Keratinocyte (primary cell): Measurements from ENCODE around the gene IGFBP3. TPM values are rescaled to one million over a fixed set of nuclear protein-coding genes. Genes with fewer than 3 reads are reported as not detected.

Source experiments
- DNase-seq: peaks from one replicate; pipeline ENCODE4 v3.0.0-alpha.2; 2011; ENCODE audit warnings: low read depth, missing footprints, low spot score
- FAIRE-seq: peaks from 2 replicates; lab custom pipeline; 2011; peaks lifted over from hg19 to GRCh38; lab: Jason Lieb, UNC
- H2AFZ ChIP-seq: 2 replicates; pipeline ENCODE4 v1.6.0; 2012; ENCODE audit warnings: low read length, control low read depth, inconsistent platforms; ENCODE audit not compliant: control insufficient read depth
- H3K27ac ChIP-seq: 2 replicates; pipeline ENCODE4 v1.5.1; 2011; ENCODE audit warnings: low read length; ENCODE audit not compliant: control insufficient read depth, insufficient read depth
- H3K27me3 ChIP-seq: 3 replicates; pipeline ENCODE4 v1.6.0; 2011; ENCODE audit warnings: low read length; ENCODE audit not compliant: control insufficient read depth, insufficient read depth; ENCODE audit errors: extremely low read depth
- H3K36me3 ChIP-seq, 2 experiments: 2 replicates in 1 of 2; 3 replicates in 1 of 2; pipeline ENCODE4 v1.5.1; 2011; ENCODE audit warnings: low read length in 2 of 2, mild to moderate bottlenecking in 1 of 2; ENCODE audit not compliant: control insufficient read depth in 2 of 2, insufficient read depth in 2 of 2; ENCODE audit errors: extremely low read depth in 1 of 2
- H3K4me1 ChIP-seq: 3 replicates; pipeline ENCODE4 v1.5.1; 2011; ENCODE audit warnings: low read length; ENCODE audit not compliant: control insufficient read depth, insufficient read depth; ENCODE audit errors: extremely low read depth
- H3K4me2 ChIP-seq: 3 replicates; pipeline ENCODE4 v1.6.0; 2011; ENCODE audit warnings: low read depth, low read length; ENCODE audit not compliant: control insufficient read depth, insufficient read depth; ENCODE audit errors: extremely low read depth
- H3K4me3 ChIP-seq, 3 experiments: fragments of 200-600 bp in 1 of 3; sonication (generic) in 1 of 3; 2 replicates in 2 of 3; 3 replicates in 1 of 3; pipeline ENCODE4 v1.5.1; 2011 to 2016; ENCODE audit warnings: low read length in 3 of 3, mild to moderate bottlenecking in 3 of 3, control low read depth in 2 of 3, inconsistent platforms in 1 of 3, low read depth in 1 of 3, mixed read lengths in 1 of 3, mixed run types in 1 of 3, moderate library complexity in 1 of 3; ENCODE audit not compliant: control insufficient read depth in 2 of 3, insufficient read depth in 2 of 3; ENCODE audit errors: extremely low read depth in 1 of 3
- H3K79me2 ChIP-seq: 2 replicates; pipeline ENCODE4 v1.6.0; 2012; ENCODE audit warnings: low read length; ENCODE audit not compliant: control insufficient read depth, insufficient read depth
- H3K9ac ChIP-seq: 3 replicates; pipeline ENCODE4 v1.6.0; 2011; ENCODE audit warnings: low read length; ENCODE audit not compliant: control insufficient read depth, insufficient read depth; ENCODE audit errors: extremely low read depth
- H3K9me1 ChIP-seq: 3 replicates; pipeline ENCODE4 v1.6.0; 2011; ENCODE audit warnings: low read length; ENCODE audit not compliant: control insufficient read depth, insufficient read depth; ENCODE audit errors: extremely low read depth
- H3K9me3 ChIP-seq: 2 replicates; pipeline ENCODE4 v1.5.1; 2012; ENCODE audit warnings: low read depth, low read length; ENCODE audit not compliant: control insufficient read depth
- H4K20me1 ChIP-seq: 3 replicates; pipeline ENCODE4 v1.6.0; 2011; ENCODE audit warnings: low read length; ENCODE audit not compliant: control insufficient read depth, insufficient read depth; ENCODE audit errors: extremely low read depth
- CTCF ChIP-seq, 3 experiments: IDR thresholded peaks in 1 of 3; conservative IDR thresholded peaks in 1 of 3; optimal IDR thresholded peaks in 1 of 3; 2 replicates in 2 of 3; 3 replicates in 1 of 3; pipeline versions ENCODE3 to v1.5.1; 2011; ENCODE audit warnings: low read length in 3 of 3, mild to moderate bottlenecking in 3 of 3, moderate library complexity in 2 of 3, control low read depth in 1 of 3, inconsistent platforms in 1 of 3; ENCODE audit not compliant: insufficient read depth in 2 of 3; ENCODE audit errors: extremely low read depth in 1 of 3
- EZH2 ChIP-seq: IDR thresholded peaks from one replicate; pipeline ENCODE4 v1.6.1; 2012; ENCODE audit warnings: inconsistent platforms, mild to moderate bottlenecking, low read length, moderate library complexity
- dilution Hi-C: fragments of 300-500 bp; cut with MboI; formaldehyde crosslinking; loops from one replicate; pipeline ENCODE4 v1.7.0; 2020; ENCODE audit warnings: low sequenced_read_pairs; ENCODE audit not compliant: extremely low pct_ligation_motif_present
- polyA plus RNA-seq, 5 experiments: library from polyadenylated mRNA; depleted of rRNA in 3 of 5; stranded (reverse) in 3 of 5; stranded (forward) in 1 of 5; unstranded in 1 of 5; fragments of >200 nt; gene quantifications; 1 replicate in 1 of 5; 2 replicates in 3 of 5; 3 replicates in 1 of 5; pipeline versions ENCODE4 v1.2.1 to v1.2.3, GENCODE V29; 2011 to 2012; ENCODE audit warnings: missing spikeins in 2 of 5, low read depth in 1 of 5, low replicate concordance in 1 of 5

IGFBP3 gene
- polyA plus RNA-seq, 1 donor (not counting 4 experiments of a cell fraction or from before 2014, with no cell fraction given) = 14.0 TPM

GRCh38 chr7:45923818-45924217 lies 2.7 kb upstream of the IGFBP3 start:
- no peak for DNase-seq
- Histone ChIP-seq H2AFZ (no peak overlapping the region), H3K27me3 (peaks cover 26% of the 10 kb centered on the region), H3K4me1 (peaks cover 28% of the 10 kb centered on the region), H3K79me2 (no peaks in the 10 kb centered on the region), H3K9me1 (no peaks in the 10 kb centered on the region), H3K9me3 (no peaks in the 10 kb centered on the region), H4K20me1 (no peaks in the 10 kb centered on the region), H3K9ac (no peak overlapping the region), H3K27ac (no peak overlapping the region), H3K4me3 (no peak overlapping the region), H3K36me3 (no peaks in the 10 kb centered on the region), H3K4me2 (no peak overlapping the region)
- no peak for FAIRE-seq
- TF ChIP-seq EZH2 (no peak), CTCF (optimal IDR thresholded peaks at IDR 0.05 in 1 of 3, IDR thresholded peaks at IDR 0.05 in 1 of 3, conservative IDR thresholded peaks at IDR 0.05 in 1 of 3; ENCODE audit: extremely low read depth in 1 of 3, insufficient read depth in 2 of 3, low read length in 3 of 3) (no peak)
- dilution Hi-C loops = loop anchor here (10.0 kb wide), 1 partner anchor 431 kb away; no protein-coding TSS in a partner anchor

DNA sequence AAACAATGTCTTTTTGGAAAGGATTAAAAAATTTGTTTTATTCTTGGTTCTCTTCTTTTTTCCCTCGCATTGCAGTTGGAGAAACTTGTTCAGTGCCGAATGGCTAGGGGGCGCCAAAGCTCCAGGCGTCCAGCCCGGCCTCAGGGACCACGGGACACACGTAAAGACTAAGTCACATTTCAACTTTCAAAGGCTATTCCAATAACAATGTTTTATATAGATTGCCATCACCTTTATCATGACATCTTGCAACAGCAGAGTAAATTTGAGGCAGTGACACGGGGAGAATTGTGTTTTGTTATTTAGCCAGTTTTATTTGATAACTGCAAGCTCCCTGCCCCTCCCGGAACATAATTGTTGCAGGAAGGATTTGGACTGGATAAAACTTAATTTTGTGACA lies 2.2 kb upstream of the IGFBP3 start:
- Histone ChIP-seq H4K20me1 (no peaks in the 10 kb centered on the region), H3K36me3 (no peaks in the 10 kb centered on the region), H3K9ac (peak overlapping the region; percentile 52), H2AFZ (peak overlapping the region; percentile 58), H3K27me3 (peaks cover 32% of the 10 kb centered on the region), H3K27ac (no peak overlapping the region), H3K4me3 (peak overlapping the region in 2 of 3 experiments; percentile 58 to 66), H3K9me3 (no peaks in the 10 kb centered on the region), H3K4me1 (peaks cover 28% of the 10 kb centered on the region), H3K9me1 (no peaks in the 10 kb centered on the region), H3K4me2 (peak overlapping the region; percentile 94), H3K79me2 (no peaks in the 10 kb centered on the region)
- FAIRE-seq (peak; percentile 77), DNase-seq (no peak)
- dilution Hi-C loops = loop anchor here (10.0 kb wide), 1 partner anchor 432 kb away; no protein-coding TSS in a partner anchor
- no peak for TF ChIP-seq EZH2
- peak; percentile 82 to 92 (median 89) for TF ChIP-seq CTCF (optimal IDR thresholded peaks at IDR 0.05 in 1 of 3, IDR thresholded peaks at IDR 0.05 in 1 of 3, conservative IDR thresholded peaks at IDR 0.05 in 1 of 3; ENCODE audit: extremely low read depth in 1 of 3, insufficient read depth in 2 of 3, low read length in 3 of 3)
